Prostate gland (tissue), 2 donors: Measurements from ENCODE around the gene TMEM59. TPM values are rescaled to one million over a fixed set of nuclear protein-coding genes. Genes with fewer than 3 reads are reported as not detected.

ENCODE experiments used
- DNase-seq: peaks from one replicate; pipeline ENCODE4 v3.0.0-alpha.2; 2019; ENCODE audit warnings: low spot score
- H3K27ac ChIP-seq, 2 donors: fragments of 200-600 bp; sonication (generic); 2 replicates each; pipeline ENCODE4 v1.5.1; 2017 to 2019
- H3K27me3 ChIP-seq: fragments of 200-600 bp; sonication (generic); replicated peaks from 2 replicates; pipeline ENCODE4 v1.5.1; 2019; ENCODE audit not compliant: insufficient read depth
- H3K36me3 ChIP-seq, 2 donors: fragments of 200-600 bp; sonication (generic); 1 replicate in 1 of 2; 2 replicates in 1 of 2; pipeline versions ENCODE4 v1.5.1 to v1.8.1; 2017 to 2019
- H3K4me1 ChIP-seq: fragments of 200-600 bp; sonication (generic); replicated peaks from 2 replicates; pipeline ENCODE4 v1.5.1; 2019
- H3K4me3 ChIP-seq, 2 donors: fragments of 200-600 bp; sonication (generic); 2 replicates each; pipeline ENCODE4 v1.5.1; 2017 to 2019
- H3K9me3 ChIP-seq: fragments of 200-600 bp; sonication (generic); 2 replicates; pipeline ENCODE4 v1.5.1; 2017
- POLR2A ChIP-seq: fragments of 450-650 bp; IDR thresholded peaks from one replicate; pipeline ENCODE4 v1.6.1; 2016; ENCODE audit warnings: antibody characterized with exemption, mild to moderate bottlenecking
- POLR2AphosphoS5 ChIP-seq: sonication (generic); formaldehyde crosslinking; IDR thresholded peaks from one replicate; pipeline ENCODE4 v1.6.1; 2017; ENCODE audit warnings: antibody characterized with exemption
- WGBS: methylation state at CpG from one replicate; pipeline ENCODE4 v1.1.5; 2018; 5-methylcytosine and 5-hydroxymethylcytosine counted together
- intact Hi-C: fragments of 100-400 bp; cut with DNase I; formaldehyde crosslinking; loops from one replicate; pipeline ENCODE4 v1.14.2; 2022
- microRNA-seq: library from miRNA; unstranded; fragments of <30 nt; microRNA quantifications from one replicate; pipeline ENCODE4, GENCODE V29; 2016
- small RNA-seq, 2 donors: library from RNA; depleted of rRNA; stranded (forward); fragments of <200 nt; gene quantifications; one replicate each; pipeline ENCODE3, GENCODE V24; 2016
- total RNA-seq, 2 donors: library from RNA; depleted of rRNA; stranded (reverse); fragments of >200 nt; gene quantifications; one replicate each; pipeline ENCODE4 v1.1.0, GENCODE V29; 2016
- TF ChIP-seq, protein P1 (sequence below), 4 experiments: fragments of 200-600 bp in 2 of 4; fragments of 450-650 bp in 2 of 4; sonication (generic) in 2 of 4; IDR thresholded peaks; 1 replicate in 3 of 4; 2 replicates in 1 of 4; pipeline ENCODE4 v1.5.1; 2016 to 2019; ENCODE audit warnings: antibody characterized with exemption in 4 of 4, mild to moderate bottlenecking in 2 of 4, moderate library complexity in 2 of 4

TMEM59 gene
- total RNA-seq, 2 donors from 2014 or later: 394 to 817 TPM

DNA sequence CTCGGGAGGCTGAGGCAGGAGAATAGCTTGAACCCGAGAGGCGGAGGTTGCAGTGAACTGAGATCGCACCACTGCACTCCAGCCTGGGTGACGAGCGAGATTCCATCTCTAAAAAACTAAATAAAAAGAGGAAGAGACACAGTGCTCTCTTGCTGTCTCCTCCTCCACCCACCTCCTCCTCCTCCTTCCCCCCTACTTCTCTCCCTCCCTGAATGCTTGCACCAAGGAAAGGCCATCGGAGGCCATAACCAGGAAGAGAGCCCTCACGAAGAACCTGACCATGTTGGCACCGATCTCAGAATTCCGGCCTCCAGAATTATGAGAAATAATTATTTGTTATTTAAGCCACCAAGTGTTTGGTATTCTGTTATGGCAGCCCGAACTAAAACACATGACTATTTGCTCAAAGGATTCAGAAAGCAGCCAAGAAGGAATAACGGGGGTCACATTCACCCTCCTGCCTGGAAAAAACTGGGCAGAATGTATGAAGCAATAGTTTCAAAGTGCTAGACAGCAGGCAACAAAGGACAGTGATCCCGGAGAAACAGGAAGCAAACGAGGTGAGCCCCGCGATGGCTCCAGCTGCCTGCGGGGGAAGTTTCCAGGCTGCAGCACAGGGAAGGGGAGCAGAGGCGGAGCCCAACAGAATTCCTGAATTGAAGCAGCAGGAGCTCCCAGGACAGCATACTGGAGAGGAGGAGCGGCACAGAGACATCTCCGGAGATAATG lies 70.8 kb downstream of the TMEM59 start:
- Histone ChIP-seq H3K9me3 (no peaks in the 10 kb centered on the region), H3K36me3 (no peaks in the 10 kb centered on the region), H3K4me1 (no peaks in the 10 kb centered on the region), H3K4me3 (peak overlapping the region; percentile 17 to 25), H3K27me3 (no peaks in the 10 kb centered on the region), H3K27ac (peak overlapping the region; percentile 50 to 52)
- TF ChIP-seq POLR2A (no peak), POLR2AphosphoS5 (no peak)
- TF ChIP-seq, protein P1, sequence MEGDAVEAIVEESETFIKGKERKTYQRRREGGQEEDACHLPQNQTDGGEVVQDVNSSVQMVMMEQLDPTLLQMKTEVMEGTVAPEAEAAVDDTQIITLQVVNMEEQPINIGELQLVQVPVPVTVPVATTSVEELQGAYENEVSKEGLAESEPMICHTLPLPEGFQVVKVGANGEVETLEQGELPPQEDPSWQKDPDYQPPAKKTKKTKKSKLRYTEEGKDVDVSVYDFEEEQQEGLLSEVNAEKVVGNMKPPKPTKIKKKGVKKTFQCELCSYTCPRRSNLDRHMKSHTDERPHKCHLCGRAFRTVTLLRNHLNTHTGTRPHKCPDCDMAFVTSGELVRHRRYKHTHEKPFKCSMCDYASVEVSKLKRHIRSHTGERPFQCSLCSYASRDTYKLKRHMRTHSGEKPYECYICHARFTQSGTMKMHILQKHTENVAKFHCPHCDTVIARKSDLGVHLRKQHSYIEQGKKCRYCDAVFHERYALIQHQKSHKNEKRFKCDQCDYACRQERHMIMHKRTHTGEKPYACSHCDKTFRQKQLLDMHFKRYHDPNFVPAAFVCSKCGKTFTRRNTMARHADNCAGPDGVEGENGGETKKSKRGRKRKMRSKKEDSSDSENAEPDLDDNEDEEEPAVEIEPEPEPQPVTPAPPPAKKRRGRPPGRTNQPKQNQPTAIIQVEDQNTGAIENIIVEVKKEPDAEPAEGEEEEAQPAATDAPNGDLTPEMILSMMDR (IDR thresholded peaks at IDR 0.05): no peak
- peak; percentile 24 for DNase-seq
- WGBS: 26% methylated on average over 20 of the region's 20 CpGs
- intact Hi-C loops: loop anchor here (5.0 kb wide), 1 partner anchor 70 kb away; the partner anchor contains the start of genes TCEANC2 and TMEM59

DNA sequence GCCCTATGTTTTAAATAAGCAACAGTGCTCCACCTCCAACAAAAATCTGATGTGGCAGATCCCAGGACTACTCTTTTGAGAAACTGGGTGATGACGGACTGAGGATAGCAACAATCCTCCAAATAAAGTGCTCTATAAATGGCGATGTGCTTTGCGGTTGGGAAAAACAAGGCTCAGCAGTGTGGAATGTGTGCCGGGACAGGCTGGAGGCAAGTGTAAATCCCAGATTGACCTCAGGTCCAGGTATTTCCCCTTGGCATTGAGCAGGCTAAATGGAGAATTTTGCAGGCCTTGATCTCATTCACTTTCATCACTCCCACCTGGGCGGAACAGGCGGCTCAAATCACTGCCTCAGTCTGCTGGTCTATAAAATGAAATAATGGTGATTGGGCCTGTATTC lies 71.8 kb downstream of the TMEM59 start:
- Histone ChIP-seq H3K4me1 (no peaks in the 10 kb centered on the region), H3K9me3 (no peaks in the 10 kb centered on the region), H3K27ac (no peak overlapping the region), H3K27me3 (no peaks in the 10 kb centered on the region), H3K36me3 (no peaks in the 10 kb centered on the region), H3K4me3 (no peak overlapping the region)
- intact Hi-C loops: loop anchor here (5.0 kb wide), 1 partner anchor 71 kb away; the partner anchor contains the start of genes TCEANC2 and TMEM59
- no peak for DNase-seq
- TF ChIP-seq, protein P1 (IDR thresholded peaks at IDR 0.05): no peak
- 94% methylated on average over 6 of the region's 6 CpGs for WGBS

DNA sequence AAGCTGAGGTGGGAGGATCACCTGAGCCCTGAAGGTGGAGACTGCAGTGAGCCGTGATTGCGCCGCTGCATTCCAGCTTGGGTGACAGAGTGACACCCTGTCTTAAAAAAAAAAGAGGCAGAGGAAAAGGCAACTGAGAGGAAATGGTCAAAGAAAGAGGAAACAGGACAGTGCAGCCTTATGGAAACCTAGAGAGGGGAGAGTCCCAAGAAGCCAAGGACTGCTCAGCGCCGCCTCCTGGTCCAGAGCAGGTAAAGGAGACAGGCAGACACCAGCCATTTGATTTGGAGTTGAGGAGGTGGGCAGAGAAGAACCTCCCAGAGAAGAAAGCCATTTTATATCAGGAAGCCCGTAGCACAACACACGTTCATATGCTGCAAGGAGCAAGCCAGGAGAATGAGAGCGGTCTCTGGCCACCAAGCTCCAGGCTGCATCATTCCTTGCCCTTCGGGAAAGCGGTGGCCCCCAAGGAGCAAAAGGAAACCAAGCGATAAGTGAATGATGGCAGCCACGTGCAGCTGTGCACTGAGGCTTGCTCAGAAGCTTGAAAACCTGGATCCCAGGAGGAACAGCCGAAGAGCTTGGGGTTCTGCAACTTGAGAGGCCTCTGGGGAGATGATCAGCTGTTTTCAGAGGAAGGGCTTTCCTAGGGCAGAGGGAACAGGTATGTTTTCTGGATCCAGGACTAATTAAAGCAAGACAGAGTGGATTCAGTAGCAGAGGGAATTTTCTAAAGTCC lies 73.1 kb downstream of the TMEM59 start:
- H3K4me1 ChIP-seq: no peaks in the 10 kb centered on the region
- H3K36me3 ChIP-seq: no peaks in the 10 kb centered on the region
- intact Hi-C loops: loop anchor here (5.0 kb wide), 1 partner anchor 72 kb away; the partner anchor contains the start of genes TCEANC2 and TMEM59
- no peaks in the 10 kb centered on the region for H3K9me3 ChIP-seq
- WGBS: 89% methylated on average over 13 of the region's 13 CpGs
- H3K4me3 ChIP-seq: no peak overlapping the region
- TF ChIP-seq POLR2A: no peak
- TF ChIP-seq POLR2AphosphoS5: no peak
- TF ChIP-seq, protein P1 (IDR thresholded peaks at IDR 0.05): no peak
- H3K27ac ChIP-seq: no peak overlapping the region
- H3K27me3 ChIP-seq: no peaks in the 10 kb centered on the region
- DNase-seq: no peak

Small RNA genes within 50 kb of the gene (microRNA-seq; reads per million reads assigned to microRNA genes)
- gene MIR4781: 0.92 reads per million, percentile 7 among the genes with 10 or more reads in this experiment

Small RNA genes within 50 kb of the gene (small RNA-seq; reads per million reads assigned to genes)
- gene AL353898.1: 0 reads per million in 2 donors
- 0 reads per million in 2 donors for gene AL353898.2

Other genes with a start within 250 kb of the TMEM59 start
- 10 to 100 TPM; 15.3 to 20.6 TPM for gene NDC1, start 214.9 kb downstream of the TMEM59 start, total RNA-seq
- 100 to 1,000 TPM in 1 of 2 donors, 10 to 100 TPM in 1; 40.0 to 105 TPM for gene YIPF1, start 163.4 kb downstream of the TMEM59 start, total RNA-seq
- under 1 TPM in 1 of 2 donors, not detected in 1; 0.23 TPM for gene DIO1, start 159.0 kb downstream of the TMEM59 start, total RNA-seq
- 10 to 100 TPM; 13.7 to 18.9 TPM for gene IFT25, start 107.5 kb downstream of the TMEM59 start, total RNA-seq
- 10 to 100 TPM; 21.1 to 31.8 TPM for gene LRRC42, start 106.9 kb downstream of the TMEM59 start, total RNA-seq
- 1 to 10 TPM in 1 of 2 donors, under 1 TPM in 1; 0.55 to 3.3 TPM for gene LDLRAD1, start 35.0 kb downstream of the TMEM59 start, total RNA-seq
- 1 to 10 TPM; 2.5 to 5.0 TPM for gene TCEANC2, start 404 bp upstream of the TMEM59 start, total RNA-seq
- gene CDCP2, start 99.8 kb upstream of the TMEM59 start, total RNA-seq: under 1 TPM in 1 of 2 donors, not detected in 1; 0.23 TPM
- gene CYB5RL, start 146.8 kb upstream of the TMEM59 start, total RNA-seq: 10 to 100 TPM in 1 of 2 donors, 1 to 10 TPM in 1; 6.3 to 10.9 TPM
- 10 to 100 TPM; 73.7 to 91.5 TPM for gene MRPL37, start 147.0 kb upstream of the TMEM59 start, total RNA-seq